ENCODE data around the gene ADGRA1.

DNA sequence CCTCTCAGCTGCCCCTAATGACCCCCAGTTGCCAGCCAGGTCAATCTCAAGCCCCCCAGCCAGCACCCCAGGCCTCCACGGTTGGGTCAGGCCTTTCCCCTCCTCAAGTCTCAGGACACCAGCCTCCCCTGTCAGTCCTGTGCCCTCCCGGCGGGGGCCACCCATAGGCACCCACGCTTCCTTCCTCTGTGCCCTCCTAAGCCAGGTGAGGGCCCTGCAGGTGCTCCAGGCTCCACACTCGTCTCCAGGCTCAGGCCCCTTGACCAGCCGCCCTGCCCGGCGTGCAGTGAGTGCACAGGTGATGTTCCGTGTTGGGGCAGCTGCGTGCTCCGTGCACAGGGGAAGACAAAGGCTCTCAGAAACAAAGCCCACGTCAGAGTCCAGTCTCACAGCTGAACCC is 26.8 kb upstream of the ADGRA1 start:
- TF ChIP-seq, protein P1, sequence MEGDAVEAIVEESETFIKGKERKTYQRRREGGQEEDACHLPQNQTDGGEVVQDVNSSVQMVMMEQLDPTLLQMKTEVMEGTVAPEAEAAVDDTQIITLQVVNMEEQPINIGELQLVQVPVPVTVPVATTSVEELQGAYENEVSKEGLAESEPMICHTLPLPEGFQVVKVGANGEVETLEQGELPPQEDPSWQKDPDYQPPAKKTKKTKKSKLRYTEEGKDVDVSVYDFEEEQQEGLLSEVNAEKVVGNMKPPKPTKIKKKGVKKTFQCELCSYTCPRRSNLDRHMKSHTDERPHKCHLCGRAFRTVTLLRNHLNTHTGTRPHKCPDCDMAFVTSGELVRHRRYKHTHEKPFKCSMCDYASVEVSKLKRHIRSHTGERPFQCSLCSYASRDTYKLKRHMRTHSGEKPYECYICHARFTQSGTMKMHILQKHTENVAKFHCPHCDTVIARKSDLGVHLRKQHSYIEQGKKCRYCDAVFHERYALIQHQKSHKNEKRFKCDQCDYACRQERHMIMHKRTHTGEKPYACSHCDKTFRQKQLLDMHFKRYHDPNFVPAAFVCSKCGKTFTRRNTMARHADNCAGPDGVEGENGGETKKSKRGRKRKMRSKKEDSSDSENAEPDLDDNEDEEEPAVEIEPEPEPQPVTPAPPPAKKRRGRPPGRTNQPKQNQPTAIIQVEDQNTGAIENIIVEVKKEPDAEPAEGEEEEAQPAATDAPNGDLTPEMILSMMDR (IDR thresholded peaks at IDR 0.05): no peak
- TF ChIP-seq EP300 (IDR thresholded peaks at IDR 0.05) (no peak), POLR2A (IDR thresholded peaks at IDR 0.05) (no peak)
